Thyroid gland (tissue), 4 donors: ENCODE results near the gene INPP5A. TPM values are rescaled to one million over a fixed set of nuclear protein-coding genes. Genes with fewer than 3 reads are reported as not detected.

Experiments used
- DNase-seq, 2 donors: peaks; one replicate each; pipeline ENCODE4 v3.0.0-alpha.2; 2019
- H3K27ac ChIP-seq, 3 donors: fragments of 200-600 bp; sonication (generic); 1 replicate in 2 of 3; 2 replicates in 1 of 3; pipeline ENCODE4 v1.5.1; 2016 to 2019; ENCODE audit warnings: mild to moderate bottlenecking in 1 of 3, moderate library complexity in 1 of 3
- H3K27me3 ChIP-seq: fragments of 200-600 bp; sonication (generic); one replicate; pipeline ENCODE4 v1.5.1; 2019
- H3K36me3 ChIP-seq, 2 donors: fragments of 200-600 bp; sonication (generic); one replicate each; pipeline ENCODE4 v1.5.1; 2016 to 2019
- H3K4me1 ChIP-seq, 2 donors: fragments of 200-600 bp; sonication (generic); one replicate each; pipeline ENCODE4 v1.5.1; 2017 to 2019
- H3K4me3 ChIP-seq, 3 donors: fragments of 200-600 bp; sonication (generic); replicated peaks in 1 of 3; 1 replicate in 2 of 3; 2 replicates in 1 of 3; pipeline ENCODE4 v1.5.1; 2016; ENCODE audit warnings: mild to moderate bottlenecking in 1 of 3
- H3K9me3 ChIP-seq: fragments of 200-600 bp; sonication (generic); one replicate; pipeline ENCODE4 v1.5.1; 2017
- POLR2A ChIP-seq, 2 donors: fragments of 450-650 bp; IDR thresholded peaks; one replicate each; pipeline ENCODE4 v1.6.1; 2017; ENCODE audit warnings: antibody characterized with exemption in 2 of 2, mild to moderate bottlenecking in 2 of 2, moderate library complexity in 1 of 2
- whole genome bisulfite sequencing, 2 donors: methylation state at CpG; one replicate each; pipeline ENCODE4 v1.1.5; 2017; 5-methylcytosine and 5-hydroxymethylcytosine counted together
- intact Hi-C: fragments of 100-400 bp; cut with DNase I; formaldehyde crosslinking; loops from one replicate; pipeline ENCODE4 v1.15.1; 2023
- total RNA-seq, 4 donors: library from RNA; depleted of rRNA; stranded (reverse); fragments of >200 nt; gene quantifications; one replicate each; pipeline ENCODE4 v1.2.3, GENCODE V29; 2016
- TF ChIP-seq, protein P1 (sequence below), 6 experiments: fragments of 200-600 bp in 3 of 6; fragments of 450-650 bp in 3 of 6; sonication (generic) in 3 of 6; IDR thresholded peaks; one replicate each; pipeline ENCODE4 v1.5.1; 2016 to 2019; ENCODE audit warnings: antibody characterized with exemption in 6 of 6, mild to moderate bottlenecking in 2 of 6, inconsistent platforms in 1 of 6, moderate library complexity in 1 of 6

The INPP5A gene
- total RNA-seq, 4 donors from 2014 or later = 30.4 to 75.8 (median 41.1) TPM

DNA sequence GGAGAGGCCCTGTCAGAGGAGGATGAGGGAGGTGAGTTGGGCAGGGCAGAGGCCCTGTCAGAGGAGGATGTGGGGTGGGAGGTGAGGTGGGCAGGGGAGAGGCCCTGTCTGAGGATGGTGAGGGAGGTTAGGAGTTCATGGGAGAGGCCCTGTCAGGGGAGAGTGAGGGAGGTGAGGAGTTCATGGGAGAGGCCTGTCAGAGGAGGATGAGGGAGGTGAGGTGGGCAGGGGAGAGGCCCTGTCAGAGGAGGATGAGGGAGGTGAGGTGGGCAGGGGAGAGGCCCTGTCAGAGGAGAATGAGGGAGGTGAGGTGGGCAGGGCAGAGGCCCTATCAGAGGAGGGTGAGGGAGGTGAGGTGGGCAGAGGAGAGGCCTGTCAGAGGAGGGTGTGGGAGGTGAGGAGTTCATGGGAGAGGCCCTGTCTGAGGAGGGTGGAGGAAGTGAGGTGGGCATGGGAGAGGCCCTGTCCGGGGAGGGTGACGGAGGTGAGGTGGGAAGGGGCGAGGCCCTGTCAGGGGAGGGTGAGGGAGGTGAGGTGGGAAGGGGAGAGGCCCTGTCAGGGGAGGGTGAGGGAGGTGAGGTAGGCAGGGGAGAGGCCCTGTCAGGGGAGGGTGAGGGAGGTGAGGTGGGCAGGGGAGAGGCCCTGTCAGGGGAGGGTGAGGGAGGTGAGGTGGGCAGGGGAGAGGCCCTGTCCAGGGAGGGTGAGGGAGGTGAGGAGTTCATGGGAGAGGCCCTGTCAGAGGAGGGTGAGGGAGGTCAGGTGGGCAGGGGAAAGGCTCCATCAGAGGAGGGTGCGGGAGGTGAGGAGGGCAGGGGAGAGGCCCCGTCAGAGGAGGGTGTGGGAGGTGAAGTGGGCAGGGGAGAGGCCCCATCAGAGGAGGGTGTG is 73.7 kb downstream of the INPP5A start:
- DNase-seq = no peak
- Histone ChIP-seq H3K27me3 (no peaks in the 10 kb centered on the region), H3K36me3 (no peaks in the 10 kb centered on the region), H3K9me3 (no peaks in the 10 kb centered on the region), H3K4me3 (no peak overlapping the region), H3K4me1 (peaks cover 16 to 21% of the 10 kb centered on the region in 2 donors), H3K27ac (no peak overlapping the region)
- no peak for TF ChIP-seq POLR2A (IDR thresholded peaks at IDR 0.05)
- TF ChIP-seq, protein P1, sequence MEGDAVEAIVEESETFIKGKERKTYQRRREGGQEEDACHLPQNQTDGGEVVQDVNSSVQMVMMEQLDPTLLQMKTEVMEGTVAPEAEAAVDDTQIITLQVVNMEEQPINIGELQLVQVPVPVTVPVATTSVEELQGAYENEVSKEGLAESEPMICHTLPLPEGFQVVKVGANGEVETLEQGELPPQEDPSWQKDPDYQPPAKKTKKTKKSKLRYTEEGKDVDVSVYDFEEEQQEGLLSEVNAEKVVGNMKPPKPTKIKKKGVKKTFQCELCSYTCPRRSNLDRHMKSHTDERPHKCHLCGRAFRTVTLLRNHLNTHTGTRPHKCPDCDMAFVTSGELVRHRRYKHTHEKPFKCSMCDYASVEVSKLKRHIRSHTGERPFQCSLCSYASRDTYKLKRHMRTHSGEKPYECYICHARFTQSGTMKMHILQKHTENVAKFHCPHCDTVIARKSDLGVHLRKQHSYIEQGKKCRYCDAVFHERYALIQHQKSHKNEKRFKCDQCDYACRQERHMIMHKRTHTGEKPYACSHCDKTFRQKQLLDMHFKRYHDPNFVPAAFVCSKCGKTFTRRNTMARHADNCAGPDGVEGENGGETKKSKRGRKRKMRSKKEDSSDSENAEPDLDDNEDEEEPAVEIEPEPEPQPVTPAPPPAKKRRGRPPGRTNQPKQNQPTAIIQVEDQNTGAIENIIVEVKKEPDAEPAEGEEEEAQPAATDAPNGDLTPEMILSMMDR (IDR thresholded peaks at IDR 0.05) = no peak
- intact Hi-C loops = no loop called here
- WGBS, 2 donors = 84 to 95% methylated on average over 5 of the region's 5 CpGs

DNA sequence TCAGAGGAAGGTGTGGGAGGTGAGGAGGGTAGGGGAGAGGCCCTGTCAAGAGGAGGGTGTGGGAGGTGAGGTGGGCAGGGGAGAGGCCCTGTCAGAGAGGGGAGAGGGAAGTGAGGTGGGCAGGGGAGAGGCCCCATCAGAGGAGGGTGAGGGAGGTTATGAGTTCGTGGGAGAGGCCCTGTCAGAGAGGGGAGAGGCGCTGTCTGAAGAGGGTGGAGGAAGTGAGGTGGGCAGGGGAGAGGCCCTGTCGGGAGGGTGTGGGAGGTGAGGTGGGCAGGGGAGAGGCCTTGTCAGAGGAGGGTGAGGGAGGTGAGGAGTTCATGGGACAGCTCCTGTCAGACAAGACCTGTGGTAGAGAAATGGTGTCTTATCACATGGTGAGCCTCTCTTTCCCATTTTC is 74.4 kb downstream of the INPP5A start:
- H3K27me3 ChIP-seq = no peaks in the 10 kb centered on the region
- TF ChIP-seq, protein P1 (IDR thresholded peaks at IDR 0.05) = no peak
- no peak for TF ChIP-seq POLR2A (IDR thresholded peaks at IDR 0.05)
- H3K4me1 ChIP-seq = peaks cover 9 to 14% of the 10 kb centered on the region in 2 donors
- WGBS, 2 donors = 71 to 77% methylated on average over 3 of the region's 3 CpGs
- no peak for DNase-seq
- intact Hi-C loops = no loop called here
- no peaks in the 10 kb centered on the region for H3K36me3 ChIP-seq
- no peak overlapping the region for H3K27ac ChIP-seq
- no peak overlapping the region for H3K4me3 ChIP-seq
- no peaks in the 10 kb centered on the region for H3K9me3 ChIP-seq

DNA sequence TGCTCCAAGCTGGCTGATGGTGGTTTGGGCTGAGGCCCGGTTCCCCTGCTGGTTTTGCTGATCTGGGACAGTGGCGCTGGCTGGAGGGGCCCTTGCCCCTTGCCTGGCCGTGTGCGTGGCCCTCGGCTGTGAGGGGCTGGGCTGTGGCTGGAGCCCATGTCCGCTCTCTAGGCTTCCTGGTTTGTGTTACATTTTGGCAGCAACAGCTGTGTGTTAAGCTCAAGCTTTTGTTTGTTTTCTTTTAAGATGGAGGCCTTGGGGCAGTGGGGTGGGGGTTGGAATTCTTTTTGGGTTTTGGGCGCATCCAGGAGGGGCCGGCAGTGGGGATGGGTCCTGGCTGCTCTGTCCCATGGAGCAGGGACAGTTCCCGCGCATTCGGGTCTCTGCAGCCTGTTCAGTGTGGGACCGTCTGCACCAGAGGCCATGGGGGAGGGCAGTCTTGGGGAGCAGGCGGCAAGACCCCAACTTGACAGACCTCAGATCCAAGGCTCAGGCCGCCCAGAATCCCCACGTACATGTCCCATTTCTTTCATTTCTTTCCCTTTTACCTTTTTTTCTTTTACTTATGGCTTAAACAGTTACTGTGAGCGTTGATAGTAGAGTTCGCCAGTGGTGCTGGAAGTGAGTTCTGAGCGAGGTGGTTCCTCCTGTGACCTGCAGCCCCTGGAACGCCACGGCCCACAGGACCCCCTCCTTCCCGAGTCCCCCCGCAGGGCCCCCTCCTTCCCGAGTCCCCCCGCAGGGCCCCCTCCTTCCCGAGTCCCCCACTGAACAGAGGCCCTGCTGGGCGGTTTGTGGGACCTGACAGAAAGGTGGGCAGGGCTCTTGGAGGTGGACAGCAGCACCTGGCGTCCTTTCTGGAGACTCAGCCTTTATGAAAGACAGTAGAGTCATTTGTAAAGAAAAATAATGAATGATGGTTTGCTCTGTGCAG is 75.3 kb downstream of the INPP5A start:
- 77 to 79% methylated on average over 22 to 26 of the region's 27 CpGs for WGBS, 2 donors
- TF ChIP-seq POLR2A (IDR thresholded peaks at IDR 0.05) = no peak
- TF ChIP-seq, protein P1 (IDR thresholded peaks at IDR 0.05) = no peak
- Histone ChIP-seq H3K4me3 (no peak overlapping the region), H3K27me3 (no peaks in the 10 kb centered on the region), H3K27ac (no peak overlapping the region), H3K4me1 (peaks cover under 1 to 6% of the 10 kb centered on the region in 2 donors), H3K36me3 (no peaks in the 10 kb centered on the region), H3K9me3 (no peaks in the 10 kb centered on the region)
- DNase-seq = no peak
- intact Hi-C loops = no loop called here

DNA sequence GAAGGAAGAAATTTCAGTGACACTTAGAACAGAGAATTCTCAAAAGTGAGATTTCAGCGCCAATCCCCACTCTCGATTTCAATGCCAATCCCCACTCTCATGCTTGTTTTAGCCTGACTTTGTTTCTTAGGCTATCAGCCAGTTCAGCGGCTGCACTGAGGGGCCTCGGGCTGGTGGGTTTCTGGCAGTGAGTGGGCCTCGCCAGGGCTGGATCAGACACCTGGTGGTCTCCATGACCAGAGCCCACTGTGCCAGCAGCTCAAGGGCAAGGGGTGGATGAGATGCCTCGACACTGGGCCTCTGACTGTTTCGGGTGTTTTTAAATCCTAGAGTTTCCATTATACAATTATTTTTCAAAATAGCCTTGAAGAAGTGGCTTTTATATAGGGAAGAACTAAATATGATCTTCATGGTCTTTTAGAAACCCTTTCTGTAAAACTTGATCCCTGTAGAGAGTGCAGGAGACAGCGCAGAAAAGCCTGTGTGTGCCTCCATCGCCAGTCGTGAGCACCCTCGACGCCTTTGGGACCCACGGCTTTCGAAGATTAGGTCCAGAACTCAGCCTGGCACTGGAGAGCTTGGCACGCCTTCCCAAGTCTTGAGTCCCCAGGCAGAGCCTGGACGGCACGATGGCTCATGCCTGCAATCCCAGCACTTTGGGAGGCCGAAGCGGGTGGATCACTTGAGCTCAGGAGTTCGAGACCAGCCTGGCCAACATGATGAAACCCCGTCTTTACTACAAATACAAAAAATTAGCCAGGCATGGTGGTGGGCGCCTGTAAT is 76.2 kb downstream of the INPP5A start:
- H3K27me3 ChIP-seq = no peaks in the 10 kb centered on the region
- no peak overlapping the region for H3K27ac ChIP-seq
- DNase-seq = no peak
- H3K4me1 ChIP-seq = no peaks in the 10 kb centered on the region
- no peak overlapping the region for H3K4me3 ChIP-seq
- H3K9me3 ChIP-seq = no peaks in the 10 kb centered on the region
- H3K36me3 ChIP-seq = no peaks in the 10 kb centered on the region
- TF ChIP-seq, protein P1 (IDR thresholded peaks at IDR 0.05) = no peak
- no peak for TF ChIP-seq POLR2A (IDR thresholded peaks at IDR 0.05)
- intact Hi-C loops = no loop called here
- 93 to 95% methylated on average over 22 of the region's 22 CpGs for whole genome bisulfite sequencing, 2 donors
